Left lung (tissue), 10 donors: ENCODE results near the gene CCIN. TPM values are rescaled to one million over a fixed set of nuclear protein-coding genes. Genes with fewer than 3 reads are reported as not detected.
A peak's percentile ranks its signal among the peaks of the same experiment; 100 is the strongest.

ENCODE experiments used
- ATAC-seq: fragments of 200-7000 bp; cut with Tn5 transposase; one replicate; pipeline ENCODE4 v1.9.1; 2020; ENCODE audit warnings: moderate library complexity
- DNase-seq, 4 donors: peaks; one replicate each; pipeline ENCODE4 v3.0.0-alpha.2; 2013 to 2020
- H3K27ac ChIP-seq, 2 donors: fragments of 200-600 bp; sonication (generic) in 1 of 2; one replicate each; pipeline versions ENCODE4 v1.5.0 to v1.8.0; 2020 to 2021
- H3K27me3 ChIP-seq, 2 donors: fragments of 200-600 bp; sonication (generic) in 1 of 2; one replicate each; pipeline versions ENCODE4 v1.5.0 to v1.8.0; 2020 to 2021
- H3K36me3 ChIP-seq, 2 donors: fragments of 200-600 bp; sonication (generic) in 1 of 2; one replicate each; pipeline versions ENCODE4 v1.5.0 to v1.8.0; 2020 to 2021
- H3K4me1 ChIP-seq, 2 donors: fragments of 200-600 bp; one replicate each; pipeline ENCODE4 v1.8.0; 2021
- H3K4me3 ChIP-seq, 2 donors: fragments of 200-600 bp; sonication (generic) in 1 of 2; one replicate each; pipeline versions ENCODE4 v1.5.0 to v1.8.0; 2020 to 2021; ENCODE audit warnings: mild to moderate bottlenecking in 1 of 2
- H3K9me3 ChIP-seq, 2 donors: fragments of 200-600 bp; sonication (generic) in 1 of 2; one replicate each; pipeline versions ENCODE4 v1.5.0 to v1.8.0; 2020 to 2021
- CTCF ChIP-seq, 2 donors: fragments of 200-600 bp; sonication (generic) in 1 of 2; IDR thresholded peaks; one replicate each; pipeline versions ENCODE4 v1.5.0 to v1.8.0; 2021; ENCODE audit warnings: antibody characterized with exemption in 2 of 2
- intact Hi-C, 2 donors: fragments of 100-400 bp; cut with DNase I; formaldehyde crosslinking; loops; one replicate each; pipeline versions ENCODE4 v1.11.2 to v1.14.2; 2022
- polyA plus RNA-seq, 6 donors: library from polyadenylated mRNA; unstranded; fragments of 120-200 nt; gene quantifications; one replicate each; pipeline ENCODE4 v1.2.1, GENCODE V29; 2013; ENCODE audit not compliant: insufficient read length in 6 of 6
- total RNA-seq, 2 donors: library from RNA; stranded (reverse); fragmentation: NEBNext Ultra II Directional; extraction: Animal tissue kit (Norgen Biotek cat#: 25700); gene quantifications; one replicate each; pipeline ENCODE4 v1.2.1, GENCODE V29; 2021
- donor health status: DM: no; HTN: yes; CAD: no.
- donor health status: DM: no; HTN: no; CAD: no.

CCIN gene
- total and polyA plus RNA-seq, 8 donors, result 0.13 to 1.5 (median 0.18) TPM; not detected in 2

DNA sequence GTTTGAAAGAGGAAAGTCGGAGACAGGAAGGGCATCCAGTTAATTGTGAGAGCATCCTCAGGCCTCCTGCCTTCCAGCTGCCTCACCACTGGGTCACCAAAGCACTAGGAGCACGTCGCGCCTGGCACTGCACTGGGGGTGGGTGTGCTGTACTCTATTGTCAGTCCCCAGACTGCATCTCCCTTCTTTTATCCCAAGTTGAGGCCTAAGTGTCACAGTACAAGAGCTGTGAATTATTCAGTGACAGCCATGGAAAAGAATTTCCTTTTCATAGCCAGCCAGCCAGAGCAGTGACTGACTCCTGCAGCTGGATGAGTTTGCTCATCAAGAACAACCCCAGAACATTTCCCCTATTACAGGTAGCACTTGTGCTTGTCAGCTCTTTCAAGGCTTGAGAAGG, 37.8 kb downstream of the CCIN start:
- intact Hi-C loops, result no loop called here

GRCh38 chr9:36207546-36208012, 38.4 kb downstream of the CCIN start:
- H3K36me3 ChIP-seq, result peaks cover 0 to 99% of the 10 kb centered on the region in 2 donors
- DNase-seq (no peak), ATAC-seq (peak; percentile 19)
- H3K4me3 ChIP-seq, result no peak overlapping the region
- intact Hi-C loops, result no loop called here
- peak overlapping the region in 1 of 2 donors; percentile 9 for H3K27ac ChIP-seq
- H3K4me1 ChIP-seq, result peaks cover 7 to 42% of the 10 kb centered on the region in 2 donors
- H3K9me3 ChIP-seq, result no peaks in the 10 kb centered on the region
- no peaks in the 10 kb centered on the region for H3K27me3 ChIP-seq
- TF ChIP-seq CTCF (IDR thresholded peaks at IDR 0.05), result no peak

More for the DNA sequence above, 37.8 kb downstream of the CCIN start:
- no peaks in the 10 kb centered on the region for H3K27me3 ChIP-seq
- no peaks in the 10 kb centered on the region for H3K9me3 ChIP-seq
- ATAC-seq (peak; percentile 17), DNase-seq (no peak)
- H3K27ac ChIP-seq, result peak overlapping the region in 1 of 2 donors; percentile 9
- TF ChIP-seq CTCF (IDR thresholded peaks at IDR 0.05), result no peak
- peaks cover 4 to 99% of the 10 kb centered on the region in 2 donors for H3K36me3 ChIP-seq
- peaks cover 7 to 42% of the 10 kb centered on the region in 2 donors for H3K4me1 ChIP-seq
- no peak overlapping the region for H3K4me3 ChIP-seq

DNA sequence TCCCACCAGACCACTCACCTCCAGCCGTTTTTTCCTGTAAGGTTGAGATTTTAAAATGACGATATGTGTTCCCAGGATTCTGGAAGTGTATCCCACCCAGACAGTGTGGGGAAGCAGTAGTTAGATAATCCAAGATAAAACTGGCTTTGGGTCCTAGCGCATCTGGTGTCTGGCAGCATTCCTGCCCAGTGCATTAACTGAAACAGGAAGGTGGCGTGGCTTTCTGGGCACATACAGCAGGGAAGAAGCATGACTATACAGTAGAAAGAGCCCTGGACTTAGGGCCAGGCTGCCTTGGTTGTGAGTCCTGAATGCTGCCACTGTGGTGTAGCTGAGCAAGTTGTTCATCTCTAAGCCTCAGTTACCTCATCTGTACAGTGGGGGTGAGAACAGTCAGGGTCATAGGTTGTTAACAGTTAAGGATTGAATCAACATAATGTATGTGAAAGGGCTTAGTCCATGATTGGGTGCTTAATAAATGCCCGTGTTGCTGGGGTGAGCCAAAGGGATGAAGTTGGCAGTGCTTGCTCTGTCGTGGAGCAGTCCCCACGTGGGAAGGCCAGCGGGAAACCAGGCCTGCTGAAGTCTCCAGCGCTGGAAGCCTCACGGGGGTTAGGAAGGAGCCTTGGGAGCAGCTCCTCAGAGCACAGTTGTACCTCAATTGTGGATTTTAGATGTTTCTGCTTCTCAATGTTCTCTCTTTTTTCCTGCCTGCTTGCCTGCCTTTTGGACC, 39.5 kb downstream of the CCIN start:
- H3K27me3 ChIP-seq, result no peaks in the 10 kb centered on the region
- DNase-seq (no peak), ATAC-seq (no peak)
- TF ChIP-seq CTCF (IDR thresholded peaks at IDR 0.05), result no peak
- H3K27ac ChIP-seq, result peak overlapping the region in 1 of 2 donors; percentile 13
- no peak overlapping the region for H3K4me3 ChIP-seq
- H3K4me1 ChIP-seq, result peaks cover 7 to 42% of the 10 kb centered on the region in 2 donors
- intact Hi-C loops, result no loop called here
- H3K36me3 ChIP-seq, result peaks cover 0 to 99% of the 10 kb centered on the region in 2 donors
- H3K9me3 ChIP-seq, result no peaks in the 10 kb centered on the region

GRCh38 chr9:36210722-36211121, 41.5 kb downstream of the CCIN start:
- no peak overlapping the region for H3K27ac ChIP-seq
- no peak for ATAC-seq
- H3K4me3 ChIP-seq, result no peak overlapping the region
- peaks cover 7 to 46% of the 10 kb centered on the region in 2 donors for H3K4me1 ChIP-seq
- H3K36me3 ChIP-seq, result peaks cover 0 to 97% of the 10 kb centered on the region in 2 donors
- no peak for TF ChIP-seq CTCF (IDR thresholded peaks at IDR 0.05)
- no peaks in the 10 kb centered on the region for H3K27me3 ChIP-seq
- H3K9me3 ChIP-seq, result no peaks in the 10 kb centered on the region
- intact Hi-C loops, result no loop called here
- no peak for DNase-seq

DNA sequence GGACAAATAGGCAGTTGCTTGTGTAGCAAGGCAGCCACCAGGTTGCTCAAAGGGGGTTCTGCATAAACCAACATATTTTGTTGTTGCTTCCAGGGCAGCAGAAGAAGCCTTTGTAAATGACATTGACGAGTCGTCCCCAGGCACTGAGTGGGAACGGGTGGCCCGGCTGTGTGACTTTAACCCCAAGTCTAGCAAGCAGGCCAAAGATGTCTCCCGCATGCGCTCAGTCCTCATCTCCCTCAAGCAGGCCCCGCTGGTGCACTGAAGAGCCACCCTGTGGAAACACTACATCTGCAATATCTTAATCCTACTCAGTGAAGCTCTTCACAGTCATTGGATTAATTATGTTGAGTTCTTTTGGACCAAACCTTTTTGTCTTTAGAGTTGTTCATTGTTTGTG, 42.3 kb downstream of the CCIN start:
- no peak for TF ChIP-seq CTCF (IDR thresholded peaks at IDR 0.05)
- ATAC-seq (no peak), DNase-seq (no peak)
- H3K36me3 ChIP-seq, result peaks cover 0 to 91% of the 10 kb centered on the region in 2 donors
- H3K27ac ChIP-seq, result peak overlapping the region in 1 of 2 donors; percentile 35
- H3K9me3 ChIP-seq, result no peaks in the 10 kb centered on the region
- intact Hi-C loops, result no loop called here
- H3K27me3 ChIP-seq, result no peaks in the 10 kb centered on the region
- no peak overlapping the region for H3K4me3 ChIP-seq
- peaks cover 7 to 41% of the 10 kb centered on the region in 2 donors for H3K4me1 ChIP-seq
